WERI-Rb-1 (cell line): ENCODE measurements around the gene NKAIN2.
A peak's percentile ranks its signal among the peaks of the same experiment; 100 is the strongest.

Source experiments
- DNase-seq: peaks from one replicate; pipeline ENCODE4 v3.0.0-alpha.2; 2020
- H3K27ac ChIP-seq: fragments of 250-450 bp; sonication (Bioruptor Pico); 2 replicates; pipeline ENCODE4 v1.5.1; 2020; ENCODE audit warnings: mild to moderate bottlenecking, moderate library complexity
- H3K27me3 ChIP-seq: fragments of 250-450 bp; sonication (Bioruptor Pico); 2 replicates; pipeline ENCODE4 v1.5.1; 2021; ENCODE audit warnings: mild to moderate bottlenecking, low read depth, moderate library complexity; ENCODE audit not compliant: insufficient read depth, severe bottlenecking
- H3K36me3 ChIP-seq: fragments of 250-450 bp; sonication (Bioruptor Pico); 2 replicates; pipeline ENCODE4 v1.5.1; 2020; ENCODE audit warnings: mild to moderate bottlenecking, moderate library complexity
- H3K4me3 ChIP-seq: 2 replicates; pipeline ENCODE4 v1.5.1; 2011; ENCODE audit warnings: low read depth, mild to moderate bottlenecking, control low read depth, low read length
- H3K9me3 ChIP-seq: fragments of 250-450 bp; sonication (Bioruptor Pico); 2 replicates; pipeline ENCODE4 v1.5.1; 2021; ENCODE audit warnings: mild to moderate bottlenecking, moderate library complexity; ENCODE audit not compliant: severe bottlenecking
- TF ChIP-seq, protein P1 (sequence below): IDR thresholded peaks from 2 replicates; pipeline ENCODE4 v1.5.1; 2011; ENCODE audit warnings: low read depth, mild to moderate bottlenecking, control low read depth, inconsistent platforms, low read length

NKAIN2 gene

DNA sequence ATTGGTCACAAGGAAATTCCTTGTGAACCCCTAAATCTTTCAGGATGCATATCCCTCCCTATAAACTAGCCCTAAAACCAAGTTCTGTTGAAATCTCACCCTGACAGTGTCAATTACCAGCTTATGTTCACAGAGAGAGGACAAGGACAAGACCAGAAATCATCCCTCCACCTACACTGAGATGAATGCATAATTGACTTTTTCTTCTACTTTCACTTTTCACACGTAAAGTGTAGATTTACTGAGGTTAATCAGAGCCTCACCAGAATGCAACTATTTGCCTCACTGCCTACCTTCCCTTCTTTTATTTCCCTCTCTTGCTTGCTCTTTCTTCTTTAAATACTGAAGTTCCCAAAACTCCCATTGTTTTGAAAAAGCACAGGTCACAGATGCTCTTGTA, 15.3 kb upstream of the NKAIN2 start:
- Histone ChIP-seq H3K27me3 (no peaks in the 10 kb centered on the region), H3K27ac (no peak overlapping the region), H3K36me3 (no peaks in the 10 kb centered on the region), H3K9me3 (no peaks in the 10 kb centered on the region), H3K4me3 (no peak overlapping the region)
- no peak for DNase-seq
- TF ChIP-seq, protein P1, sequence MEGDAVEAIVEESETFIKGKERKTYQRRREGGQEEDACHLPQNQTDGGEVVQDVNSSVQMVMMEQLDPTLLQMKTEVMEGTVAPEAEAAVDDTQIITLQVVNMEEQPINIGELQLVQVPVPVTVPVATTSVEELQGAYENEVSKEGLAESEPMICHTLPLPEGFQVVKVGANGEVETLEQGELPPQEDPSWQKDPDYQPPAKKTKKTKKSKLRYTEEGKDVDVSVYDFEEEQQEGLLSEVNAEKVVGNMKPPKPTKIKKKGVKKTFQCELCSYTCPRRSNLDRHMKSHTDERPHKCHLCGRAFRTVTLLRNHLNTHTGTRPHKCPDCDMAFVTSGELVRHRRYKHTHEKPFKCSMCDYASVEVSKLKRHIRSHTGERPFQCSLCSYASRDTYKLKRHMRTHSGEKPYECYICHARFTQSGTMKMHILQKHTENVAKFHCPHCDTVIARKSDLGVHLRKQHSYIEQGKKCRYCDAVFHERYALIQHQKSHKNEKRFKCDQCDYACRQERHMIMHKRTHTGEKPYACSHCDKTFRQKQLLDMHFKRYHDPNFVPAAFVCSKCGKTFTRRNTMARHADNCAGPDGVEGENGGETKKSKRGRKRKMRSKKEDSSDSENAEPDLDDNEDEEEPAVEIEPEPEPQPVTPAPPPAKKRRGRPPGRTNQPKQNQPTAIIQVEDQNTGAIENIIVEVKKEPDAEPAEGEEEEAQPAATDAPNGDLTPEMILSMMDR, result no peak

DNA sequence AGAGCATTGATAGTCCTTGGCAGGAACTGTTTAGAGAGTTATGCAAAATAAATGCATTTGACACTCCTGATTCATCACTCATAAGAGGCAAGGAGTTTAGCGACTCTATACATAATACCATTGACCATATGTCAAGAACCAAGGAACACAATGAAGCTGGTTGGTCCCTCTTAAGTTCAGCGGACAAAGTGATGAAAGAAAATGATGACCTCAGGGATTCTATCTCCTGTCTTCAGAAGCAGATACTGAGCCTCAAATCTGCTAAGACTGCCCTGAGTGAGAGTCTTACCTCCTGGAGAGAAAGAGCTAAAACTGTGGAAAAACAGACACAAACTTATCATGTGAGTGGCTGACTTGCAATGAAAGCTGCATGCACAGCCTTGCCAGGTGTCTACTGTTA, 9.5 kb upstream of the NKAIN2 start:
- DNase-seq, result no peak
- Histone ChIP-seq H3K4me3 (no peak overlapping the region), H3K27ac (no peak overlapping the region), H3K9me3 (peaks cover 3% of the 10 kb centered on the region), H3K27me3 (no peaks in the 10 kb centered on the region), H3K36me3 (no peaks in the 10 kb centered on the region)
- TF ChIP-seq, protein P1, result no peak

DNA sequence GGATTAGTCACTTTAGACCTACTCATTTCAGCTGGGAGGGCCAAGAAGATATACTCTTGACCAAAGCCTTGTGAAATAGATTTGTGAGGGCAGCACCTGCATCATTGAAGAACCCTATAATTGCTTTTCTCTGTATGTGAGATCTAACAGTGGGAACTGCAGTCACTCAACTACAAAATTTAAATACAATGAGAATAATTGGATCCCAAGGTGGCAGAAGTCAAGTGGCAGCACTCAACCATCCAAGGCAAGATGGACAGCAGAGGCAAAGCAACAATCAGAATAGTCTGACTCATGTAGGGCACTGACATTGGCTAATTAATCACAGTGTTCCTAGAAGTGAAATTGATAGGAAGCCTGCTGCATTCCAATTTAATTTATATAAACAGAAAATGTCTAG, 8.9 kb upstream of the NKAIN2 start:
- Histone ChIP-seq H3K4me3 (no peak overlapping the region), H3K36me3 (no peaks in the 10 kb centered on the region), H3K9me3 (peaks cover 3% of the 10 kb centered on the region), H3K27ac (no peak overlapping the region), H3K27me3 (no peaks in the 10 kb centered on the region)
- DNase-seq, result no peak
- TF ChIP-seq, protein P1, result no peak

DNA sequence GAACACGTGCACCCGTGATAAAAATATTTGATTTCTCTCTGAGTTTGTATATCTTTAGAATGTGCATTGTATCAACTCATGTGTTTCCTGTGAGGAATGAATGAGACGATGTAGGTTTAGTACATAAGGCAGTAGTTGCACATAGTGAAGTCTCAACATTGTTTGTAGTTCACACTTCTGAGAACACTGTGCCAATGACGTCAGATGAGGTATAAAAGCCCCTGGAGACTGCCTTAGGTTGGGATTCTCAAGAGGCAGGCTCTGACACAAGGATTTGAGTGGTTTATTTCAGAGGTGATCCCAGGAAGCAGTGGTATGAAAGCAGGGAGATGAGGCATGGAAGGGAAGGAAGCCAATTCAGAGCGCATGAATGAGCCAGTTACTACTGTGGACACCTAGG, 2.6 kb upstream of the NKAIN2 start:
- Histone ChIP-seq H3K9me3 (no peaks in the 10 kb centered on the region), H3K36me3 (no peaks in the 10 kb centered on the region), H3K27ac (no peak overlapping the region), H3K27me3 (peaks cover 6% of the 10 kb centered on the region), H3K4me3 (no peak overlapping the region)
- TF ChIP-seq, protein P1, result no peak
- DNase-seq, result no peak

DNA sequence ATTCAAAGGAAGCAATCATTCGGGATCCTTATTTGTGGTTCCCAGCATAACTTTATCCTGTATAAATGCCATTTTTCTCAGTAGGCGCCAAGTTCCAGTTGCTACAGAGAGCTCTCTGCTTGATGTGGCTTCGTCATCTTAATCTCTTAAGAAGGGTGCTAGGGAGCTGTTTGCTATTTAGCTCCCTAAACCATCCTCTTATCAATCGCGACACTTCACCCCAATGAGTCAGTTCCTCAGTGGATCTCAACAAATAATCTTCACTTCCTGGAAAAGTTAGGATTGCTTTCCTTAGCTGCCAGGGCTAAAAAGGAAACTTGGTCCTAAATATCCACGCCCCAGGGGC, 1.3 kb upstream of the NKAIN2 start:
- Histone ChIP-seq H3K9me3 (no peaks in the 10 kb centered on the region), H3K4me3 (peak overlapping the region; percentile 12; the same call in 1 of the 2 replicates), H3K27me3 (peaks cover 6% of the 10 kb centered on the region), H3K27ac (no peak overlapping the region), H3K36me3 (no peaks in the 10 kb centered on the region)
- no peak for DNase-seq
- TF ChIP-seq, protein P1, result no peak

DNA sequence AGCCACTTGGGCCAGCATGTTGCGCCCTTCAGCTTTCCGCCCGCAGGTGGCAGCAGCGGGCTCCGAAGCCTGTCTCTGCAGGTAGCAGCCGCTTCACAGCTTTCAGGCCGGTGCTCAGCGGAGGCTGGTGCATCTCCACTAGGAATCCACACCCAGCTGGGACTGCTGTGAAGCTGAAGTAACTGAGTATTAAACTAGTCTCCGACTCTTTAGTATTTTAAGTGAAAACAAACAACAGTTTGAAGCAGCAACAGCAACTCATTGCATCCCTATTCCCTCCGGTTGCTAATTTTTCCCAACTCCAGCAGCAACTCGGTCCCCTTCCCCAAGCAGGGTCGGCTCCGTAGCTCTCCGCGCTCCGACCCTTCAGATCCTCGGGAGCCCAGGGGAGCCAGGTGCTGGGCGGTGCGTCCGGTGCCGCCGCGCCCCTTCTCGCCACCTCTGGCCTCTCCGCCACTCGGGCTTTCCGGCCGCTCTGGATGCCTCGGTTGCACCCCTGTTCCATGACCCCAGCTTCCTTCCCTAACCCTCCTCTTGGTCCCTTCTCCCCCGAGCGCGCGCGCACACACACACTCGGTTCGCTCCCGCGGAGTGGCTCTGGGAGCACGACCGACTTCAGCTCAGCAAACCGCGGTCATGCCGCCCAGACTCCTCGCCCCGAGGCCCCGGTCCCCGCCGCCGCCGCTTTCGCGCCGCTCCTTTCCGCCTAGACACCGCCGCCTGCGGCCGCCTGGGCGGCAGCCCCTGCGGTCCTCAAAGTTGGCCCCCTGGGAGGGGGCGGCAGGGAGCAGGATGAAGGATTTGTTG, 765 bp upstream of the NKAIN2 start:
- Histone ChIP-seq H3K27me3 (peaks cover 6% of the 10 kb centered on the region), H3K9me3 (no peaks in the 10 kb centered on the region), H3K27ac (no peak overlapping the region), H3K4me3 (peak overlapping the region; percentile 70), H3K36me3 (no peaks in the 10 kb centered on the region)
- DNase-seq, result peak; percentile 85
- TF ChIP-seq, protein P1, result peak; percentile 91
